OCI-LY7 (cell line): ENCODE measurements around the gene FMNL2. TPM values are rescaled to one million over a fixed set of nuclear protein-coding genes. Genes with fewer than 3 reads are reported as not detected.

Experiments
- BruUV-seq: library from RNA; stranded (reverse); fragments of 400-500 nt; replicated peaks from 2 replicates; lab custom pipeline; 2021; lab: Mats Ljungman, UMichigan
- CTCF ChIA-PET: fragments of 300-600 bp; sonication (Branson Sonifier 250); formaldehyde crosslinking; loops from one replicate; lab custom pipeline; 2022; ENCODE audit warnings: antibody characterized with exemption; ENCODE audit not compliant: unreplicated experiment; lab: Charles Lee
- POLR2A ChIA-PET: fragments of 300-600 bp; sonication (Branson Sonifier 250); formaldehyde crosslinking; loops from one replicate; lab custom pipeline; 2022; ENCODE audit warnings: antibody characterized with exemption; lab: Charles Lee
- DNase-seq: peaks from one replicate; pipeline ENCODE4 v3.0.0-alpha.2; 2015; ENCODE audit warnings: low spot score
- H2AFZ ChIP-seq: fragments of 200-600 bp; sonication (generic), shearing (Covaris generic); 2 replicates; pipeline ENCODE4 v1.6.1; 2014; ENCODE audit warnings: mild to moderate bottlenecking, antibody characterized with exemption, low read length, moderate library complexity
- H3K27ac ChIP-seq: fragments of 200-600 bp; sonication (generic); 2 replicates; pipeline ENCODE4 v1.5.1; 2014; ENCODE audit warnings: mixed run types, low read depth, mild to moderate bottlenecking, moderate library complexity, low read length, inconsistent platforms; ENCODE audit not compliant: poor library complexity, severe bottlenecking
- H3K36me3 ChIP-seq: fragments of 200-600 bp; sonication (generic); 2 replicates; pipeline ENCODE4 v1.6.1; 2014; ENCODE audit warnings: mild to moderate bottlenecking, antibody characterized with exemption, low read length, moderate library complexity, mixed read lengths; ENCODE audit not compliant: insufficient read depth
- H3K4me1 ChIP-seq: fragments of 200-600 bp; sonication (generic); 2 replicates; pipeline ENCODE4 v1.5.1; 2014; ENCODE audit warnings: mild to moderate bottlenecking, low read length; ENCODE audit not compliant: insufficient read depth, poor library complexity, severe bottlenecking
- H3K4me2 ChIP-seq: fragments of 200-600 bp; sonication (generic); 2 replicates; pipeline ENCODE4 v1.6.1; 2014; ENCODE audit warnings: mild to moderate bottlenecking, low read length
- H3K4me3 ChIP-seq: fragments of 200-600 bp; sonication (generic); 2 replicates; pipeline ENCODE4 v1.5.1; 2014; ENCODE audit warnings: mild to moderate bottlenecking, low read depth, low read length; ENCODE audit not compliant: poor library complexity, severe bottlenecking
- H3K79me2 ChIP-seq: fragments of 200-600 bp; sonication (generic); 2 replicates; pipeline ENCODE4 v1.6.1; 2016; ENCODE audit warnings: low read depth, mild to moderate bottlenecking, low read length, moderate library complexity, mixed read lengths; ENCODE audit not compliant: insufficient read depth
- H3K9me2 ChIP-seq: fragments of 200-600 bp; sonication (generic); 2 replicates; pipeline ENCODE4 v1.6.1; 2016; ENCODE audit warnings: mild to moderate bottlenecking, low read length, mixed read lengths; ENCODE audit not compliant: insufficient read depth
- H3K9me3 ChIP-seq: fragments of 200-600 bp; sonication (generic); 2 replicates; pipeline ENCODE4 v1.6.1; 2014; ENCODE audit warnings: mild to moderate bottlenecking, mixed run types, low read length, mixed read lengths
- H4K20me1 ChIP-seq: fragments of 200-600 bp; sonication (generic); 2 replicates; pipeline ENCODE4 v1.6.1; 2014; ENCODE audit warnings: mild to moderate bottlenecking, antibody characterized with exemption, low read length, moderate library complexity, mixed read lengths; ENCODE audit not compliant: insufficient read depth
- CTCF ChIP-seq: fragments of 200-600 bp; sonication (generic); conservative IDR thresholded peaks from 2 replicates; pipeline ENCODE4 v1.5.1; 2014; ENCODE audit warnings: mild to moderate bottlenecking, antibody characterized with exemption, low read length, moderate library complexity, mixed read lengths
- EZH2phosphoT487 ChIP-seq: fragments of 200-600 bp; sonication (generic); IDR thresholded peaks from 2 replicates; pipeline ENCODE4 v1.6.1; 2018; ENCODE audit warnings: low read depth, borderline replicate concordance, mild to moderate bottlenecking, mixed run types, antibody characterized with exemption, low read length, moderate library complexity, mixed read lengths
- intact Hi-C: fragments of 100-400 bp; cut with micrococcal nuclease; formaldehyde crosslinking; loops from one replicate; pipeline ENCODE4 v1.10.0; 2022; ENCODE audit not compliant: unreplicated experiment
- total RNA-seq, 2 experiments: library from RNA; depleted of rRNA in 1 of 2; stranded (reverse); fragments of >200 nt in 1 of 2; shearing (Covaris generic) in 1 of 2; gene quantifications; 2 replicates each; pipeline ENCODE4 v1.2.3, GENCODE V29; 2014 to 2022

Gene FMNL2
- total RNA-seq, 2 experiments from 2014 or later: 0.03 to 0.21 TPM

DNA sequence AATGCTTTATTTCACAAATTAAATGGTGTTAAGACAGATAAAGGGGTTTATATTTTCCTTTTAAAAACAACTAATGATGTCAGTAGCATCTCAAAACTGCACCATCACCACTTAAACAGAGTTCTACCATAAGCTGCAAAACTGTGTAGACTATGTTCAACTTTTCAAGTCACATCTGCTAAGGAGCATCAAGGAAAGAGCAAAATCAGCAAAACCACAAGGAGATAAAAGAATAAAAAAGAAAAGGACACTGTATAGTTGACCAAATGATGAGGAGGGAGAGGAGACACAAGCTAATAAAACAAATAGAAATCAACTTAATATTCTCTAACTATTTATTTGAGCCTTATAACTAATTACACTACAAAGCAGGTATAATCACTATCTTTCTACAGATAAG is 348.4 kb downstream of the FMNL2 start:
- no TSS peak for BruUV-seq
- peaks cover 69% of the 10 kb centered on the region for H3K79me2 ChIP-seq
- POLR2A ChIA-PET: interaction anchor here (0.7 kb wide), 1 partner anchor 426 kb away, joined by 3 read pairs; no protein-coding TSS in a partner anchor

DNA sequence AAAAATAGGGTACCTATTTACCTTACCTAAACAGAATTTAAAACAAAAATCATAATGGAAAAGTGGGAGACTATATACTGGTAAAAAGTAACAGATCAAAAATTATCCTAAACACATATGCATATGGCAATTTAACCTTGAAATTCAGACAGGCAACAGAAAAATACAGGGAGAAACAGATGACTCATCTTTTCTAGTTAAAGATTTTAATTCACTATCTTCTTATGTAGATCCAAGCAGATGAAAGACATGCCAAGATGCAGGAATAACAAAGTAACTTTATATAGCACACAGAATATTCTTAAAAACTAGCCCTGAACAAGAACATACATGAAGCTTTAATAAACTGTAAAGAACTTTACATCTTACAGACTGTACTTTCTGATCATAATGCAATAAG is 351.3 kb downstream of the FMNL2 start:
- H3K4me3 ChIP-seq: no peak overlapping the region
- CTCF ChIA-PET: no interaction called here
- H3K4me1 ChIP-seq: no peaks in the 10 kb centered on the region
- H3K27ac ChIP-seq: no peak overlapping the region
- H3K9me2 ChIP-seq: no peaks in the 10 kb centered on the region
- peaks cover 69% of the 10 kb centered on the region for H3K79me2 ChIP-seq
- DNase-seq: no peak
- no peak overlapping the region for H2AFZ ChIP-seq
- intact Hi-C loops: no loop called here
- TF ChIP-seq EZH2phosphoT487 (no peak), CTCF (no peak)
- POLR2A ChIA-PET: interaction anchor here (0.8 to 1.1 kb wide), 2 partner anchors 9 to 22 kb away, joined by 3 to 5 read pairs; no protein-coding TSS in a partner anchor
- peaks cover 97% of the 10 kb centered on the region for H3K36me3 ChIP-seq
- no peaks in the 10 kb centered on the region for H3K9me3 ChIP-seq
- no peak overlapping the region for H3K4me2 ChIP-seq
- BruUV-seq: no TSS peak
- H4K20me1 ChIP-seq: peaks cover 26% of the 10 kb centered on the region

More for the DNA sequence above, 348.4 kb downstream of the FMNL2 start:
- Histone ChIP-seq H3K27ac (no peak overlapping the region), H3K9me2 (no peaks in the 10 kb centered on the region), H3K4me2 (no peak overlapping the region), H3K4me1 (no peaks in the 10 kb centered on the region), H3K9me3 (no peaks in the 10 kb centered on the region), H4K20me1 (peaks cover 35% of the 10 kb centered on the region; the same call in 1 of the 2 replicates), H3K36me3 (peaks cover 98% of the 10 kb centered on the region), H2AFZ (no peak overlapping the region), H3K4me3 (no peak overlapping the region)
- no peak for DNase-seq
- TF ChIP-seq EZH2phosphoT487 (no peak), CTCF (no peak)
- intact Hi-C loops: no loop called here
- CTCF ChIA-PET: no interaction called here

GRCh38 chr2:152693033-152693432 is 358.1 kb downstream of the FMNL2 start:
- Histone ChIP-seq H3K4me2 (no peak overlapping the region), H3K9me2 (no peaks in the 10 kb centered on the region), H3K36me3 (peaks cover 95% of the 10 kb centered on the region), H3K27ac (no peak overlapping the region), H4K20me1 (peaks cover 16% of the 10 kb centered on the region), H3K4me1 (peaks cover 10% of the 10 kb centered on the region), H3K79me2 (peaks cover 65% of the 10 kb centered on the region), H3K4me3 (no peak overlapping the region), H3K9me3 (no peaks in the 10 kb centered on the region), H2AFZ (no peak overlapping the region)
- intact Hi-C loops: no loop called here
- POLR2A ChIA-PET: interaction anchor here (0.6 to 1.0 kb wide), 3 partner anchors 14 to 20 kb away, joined by 3 to 4 read pairs (median 3); no protein-coding TSS in a partner anchor
- TF ChIP-seq EZH2phosphoT487 (no peak), CTCF (no peak)
- TSS peak; percentile 16 for BruUV-seq
- DNase-seq: no peak
- CTCF ChIA-PET: interaction anchor here (0.6 kb wide), 1 partner anchor 9 kb away, joined by 3 read pairs; no protein-coding TSS in a partner anchor
